Body of pancreas (tissue), 4 donors: ENCODE results near the gene IP6K3. TPM values are rescaled to one million over a fixed set of nuclear protein-coding genes. Genes with fewer than 3 reads are reported as not detected.
A peak's percentile ranks its signal among the peaks of the same experiment; 100 is the strongest.

Experiments used
- ATAC-seq: fragments of 150-250 bp; one replicate; pipeline ENCODE4 v1.9.1; 2016
- DNase-seq, 4 donors: peaks; one replicate each; pipeline ENCODE4 v3.0.0-alpha.2; 2019
- H3K27ac ChIP-seq, 4 donors: fragments of 200-600 bp; sonication (generic); 1 replicate in 3 of 4; 2 replicates in 1 of 4; pipeline versions ENCODE4 v1.5.1 to v1.6.1; 2016 to 2019; ENCODE audit warnings: mild to moderate bottlenecking in 1 of 4, mixed read lengths in 1 of 4, moderate library complexity in 1 of 4
- H3K27me3 ChIP-seq, 2 donors: fragments of 200-600 bp; sonication (generic); one replicate each; pipeline ENCODE4 v1.6.0; 2016; ENCODE audit warnings: mild to moderate bottlenecking in 1 of 2
- H3K36me3 ChIP-seq, 2 donors: fragments of 200-600 bp; sonication (generic); replicated peaks in 1 of 2; 2 replicates each; pipeline ENCODE4 v1.5.1; 2016; ENCODE audit warnings: low read depth in 2 of 2; ENCODE audit not compliant: insufficient read depth in 1 of 2
- H3K4me1 ChIP-seq: fragments of 200-600 bp; sonication (generic); one replicate; pipeline ENCODE4 v1.6.0; 2016
- H3K4me3 ChIP-seq, 2 donors: fragments of 200-600 bp; sonication (generic); 1 replicate in 1 of 2; 2 replicates in 1 of 2; pipeline ENCODE4 v1.5.1; 2016 to 2019
- H3K9me3 ChIP-seq, 3 donors: fragments of 200-600 bp; sonication (generic); 1 replicate in 2 of 3; 2 replicates in 1 of 3; pipeline ENCODE4 v1.5.1; 2016
- POLR2A ChIP-seq, 3 donors: fragments of 450-650 bp; IDR thresholded peaks; one replicate each; pipeline ENCODE4 v1.6.1; 2016; ENCODE audit warnings: antibody characterized with exemption in 3 of 3, mild to moderate bottlenecking in 2 of 3
- WGBS, 2 donors: methylation state at CpG; one replicate each; pipeline ENCODE4 v1.1.5; 2017; 5-methylcytosine and 5-hydroxymethylcytosine counted together
- intact Hi-C: fragments of 100-400 bp; cut with DNase I; formaldehyde crosslinking; loops from one replicate; pipeline ENCODE4 v1.15.1; 2023
- total RNA-seq, 2 donors: library from RNA; depleted of rRNA; stranded (reverse); fragments of >200 nt; gene quantifications; one replicate each; pipeline ENCODE4 v1.1.0, GENCODE V29; 2016
- TF ChIP-seq, protein P1 (sequence below), 7 experiments: fragments of 450-650 bp in 4 of 7; fragments of 200-600 bp in 3 of 7; sonication (generic) in 3 of 7; IDR thresholded peaks; one replicate each; pipeline ENCODE4 v1.5.1; 2016 to 2019; ENCODE audit warnings: antibody characterized with exemption in 7 of 7

The IP6K3 gene
- total RNA-seq, 2 donors from 2014 or later, result not detected

DNA sequence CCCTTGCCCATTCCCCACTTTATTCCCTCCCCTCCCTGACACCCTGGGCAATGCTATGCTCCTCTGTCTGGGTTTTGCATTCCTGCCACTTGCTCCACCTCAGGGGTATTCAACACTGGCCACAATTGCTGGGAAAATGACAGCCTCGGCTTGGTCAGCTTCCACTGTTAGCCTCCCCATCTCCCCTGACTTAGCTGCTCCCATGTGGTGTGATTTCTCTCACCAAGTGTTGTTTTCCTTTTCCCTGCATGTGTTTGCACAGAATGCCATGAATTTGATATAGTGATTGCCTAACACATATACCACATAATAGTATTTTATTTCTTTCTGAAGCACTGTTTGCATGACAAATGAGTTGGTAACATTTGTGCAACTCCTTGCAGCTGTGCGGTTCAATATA lies 43.7 kb upstream of the IP6K3 start:
- Histone ChIP-seq H3K36me3 (no peaks in the 10 kb centered on the region), H3K27ac (no peak overlapping the region), H3K4me1 (peaks cover 32% of the 10 kb centered on the region), H3K27me3 (no peaks in the 10 kb centered on the region), H3K9me3 (no peaks in the 10 kb centered on the region), H3K4me3 (no peak overlapping the region)
- 68 to 69% methylated on average over 2 of the region's 2 CpGs for WGBS, 2 donors
- DNase-seq (no peak), ATAC-seq (no peak)
- intact Hi-C loops, result no loop called here
- no peak for TF ChIP-seq POLR2A (IDR thresholded peaks at IDR 0.05)
- TF ChIP-seq, protein P1, sequence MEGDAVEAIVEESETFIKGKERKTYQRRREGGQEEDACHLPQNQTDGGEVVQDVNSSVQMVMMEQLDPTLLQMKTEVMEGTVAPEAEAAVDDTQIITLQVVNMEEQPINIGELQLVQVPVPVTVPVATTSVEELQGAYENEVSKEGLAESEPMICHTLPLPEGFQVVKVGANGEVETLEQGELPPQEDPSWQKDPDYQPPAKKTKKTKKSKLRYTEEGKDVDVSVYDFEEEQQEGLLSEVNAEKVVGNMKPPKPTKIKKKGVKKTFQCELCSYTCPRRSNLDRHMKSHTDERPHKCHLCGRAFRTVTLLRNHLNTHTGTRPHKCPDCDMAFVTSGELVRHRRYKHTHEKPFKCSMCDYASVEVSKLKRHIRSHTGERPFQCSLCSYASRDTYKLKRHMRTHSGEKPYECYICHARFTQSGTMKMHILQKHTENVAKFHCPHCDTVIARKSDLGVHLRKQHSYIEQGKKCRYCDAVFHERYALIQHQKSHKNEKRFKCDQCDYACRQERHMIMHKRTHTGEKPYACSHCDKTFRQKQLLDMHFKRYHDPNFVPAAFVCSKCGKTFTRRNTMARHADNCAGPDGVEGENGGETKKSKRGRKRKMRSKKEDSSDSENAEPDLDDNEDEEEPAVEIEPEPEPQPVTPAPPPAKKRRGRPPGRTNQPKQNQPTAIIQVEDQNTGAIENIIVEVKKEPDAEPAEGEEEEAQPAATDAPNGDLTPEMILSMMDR (IDR thresholded peaks at IDR 0.05), result no peak

DNA sequence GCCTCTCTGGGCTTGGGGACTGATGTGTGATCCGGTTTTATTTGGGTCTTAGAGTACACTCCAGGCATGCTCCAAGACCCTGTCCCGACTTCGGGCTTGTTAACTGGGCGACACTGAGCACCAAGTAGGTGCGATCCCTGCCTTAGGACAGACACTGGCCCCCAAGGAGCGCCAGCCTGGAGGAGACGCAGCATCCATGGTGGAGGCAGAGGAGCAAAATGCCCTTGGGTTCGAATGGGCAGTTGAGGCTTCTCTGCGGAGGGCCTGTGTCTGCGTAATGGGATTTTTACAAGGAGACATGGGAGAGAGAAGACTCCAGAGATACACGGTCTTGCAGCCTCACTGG lies 42.8 kb upstream of the IP6K3 start:
- H3K27me3 ChIP-seq, result no peaks in the 10 kb centered on the region
- ATAC-seq (no peak), DNase-seq (no peak)
- peak overlapping the region in 2 of 4 donors; percentile 91 to 94 for H3K27ac ChIP-seq
- H3K4me3 ChIP-seq, result no peak overlapping the region
- 90 to 94% methylated on average over 11 of the region's 11 CpGs for WGBS, 2 donors
- intact Hi-C loops, result no loop called here
- no peaks in the 10 kb centered on the region for H3K9me3 ChIP-seq
- peaks cover 0 to 1% of the 10 kb centered on the region in 2 donors for H3K36me3 ChIP-seq
- peaks cover 38% of the 10 kb centered on the region for H3K4me1 ChIP-seq
- TF ChIP-seq, protein P1 (IDR thresholded peaks at IDR 0.05), result no peak
- no peak for TF ChIP-seq POLR2A (IDR thresholded peaks at IDR 0.05)

DNA sequence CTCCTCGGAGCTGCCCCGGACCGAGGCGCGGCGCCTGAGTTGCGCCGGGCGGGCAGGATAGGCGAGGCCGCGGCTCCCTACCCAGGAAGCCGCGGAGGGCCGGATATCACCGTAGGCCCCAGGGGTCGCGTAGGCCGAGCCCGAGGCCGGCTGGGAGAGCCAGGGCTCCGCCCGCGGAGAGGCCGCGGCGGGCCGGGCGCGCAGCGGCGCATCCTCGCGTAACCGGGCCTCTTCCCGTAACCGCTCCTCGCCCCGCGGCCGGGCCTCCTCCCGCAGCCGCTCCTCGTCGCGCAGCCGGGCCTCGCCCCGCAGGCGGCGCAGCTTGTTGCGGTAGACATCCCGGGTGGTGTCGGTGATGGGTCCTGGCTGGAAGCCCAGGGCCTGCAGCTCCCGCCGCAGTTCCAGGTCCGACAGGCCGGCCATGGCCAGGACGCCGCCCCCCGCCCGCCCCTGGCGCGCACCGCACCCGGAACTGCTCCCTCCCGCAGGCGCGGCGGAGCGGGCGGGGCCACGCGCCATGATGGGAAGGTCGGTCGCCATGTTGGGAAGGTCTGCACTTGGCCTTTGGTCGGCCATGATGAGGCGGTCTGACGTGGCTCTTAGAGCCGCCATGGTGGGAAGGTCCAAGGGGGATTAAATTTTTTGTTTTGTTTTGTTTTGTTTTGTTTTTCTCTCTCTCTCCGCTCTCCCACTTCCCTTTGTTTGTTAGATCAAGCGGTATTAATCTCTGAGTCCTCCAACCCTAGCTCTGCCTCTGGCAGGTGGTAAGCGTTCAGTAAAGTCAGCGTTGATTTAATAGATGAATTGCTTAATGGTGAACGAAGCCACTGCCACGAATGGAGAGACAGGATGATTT lies 42.2 kb upstream of the IP6K3 start, which contains the start of gene LEMD2:
Gene LEMD2, minus strand, starts transcription at position 437 of the 856 bp plus-strand sequence. Its CDS starts 14 bp downstream, at position 423.
- Histone ChIP-seq H3K36me3 (peaks cover 2 to 5% of the 10 kb centered on the region in 2 donors), H3K9me3 (no peaks in the 10 kb centered on the region), H3K27ac (peak within 1 kb of the TSS; percentile 86 to 94 (median 90)), H3K27me3 (no peaks in the 10 kb centered on the region), H3K4me3 (peak within 1 kb of the TSS; percentile 60 to 83), H3K4me1 (peaks cover 38% of the 10 kb centered on the region)
- ATAC-seq, result peak; percentile 97
- intact Hi-C loops, result no loop called here
- TF ChIP-seq, protein P1 (IDR thresholded peaks at IDR 0.05), result peak in 2 of 7 experiments; percentile 0 to 16
- peak; percentile 73 to 83 (median 79) for TF ChIP-seq POLR2A (IDR thresholded peaks at IDR 0.05)
- peak; percentile 93 to 95 (median 94) for DNase-seq
- 4 to 10% methylated on average over 28 to 59 of the region's 86 CpGs for WGBS, 2 donors

DNA sequence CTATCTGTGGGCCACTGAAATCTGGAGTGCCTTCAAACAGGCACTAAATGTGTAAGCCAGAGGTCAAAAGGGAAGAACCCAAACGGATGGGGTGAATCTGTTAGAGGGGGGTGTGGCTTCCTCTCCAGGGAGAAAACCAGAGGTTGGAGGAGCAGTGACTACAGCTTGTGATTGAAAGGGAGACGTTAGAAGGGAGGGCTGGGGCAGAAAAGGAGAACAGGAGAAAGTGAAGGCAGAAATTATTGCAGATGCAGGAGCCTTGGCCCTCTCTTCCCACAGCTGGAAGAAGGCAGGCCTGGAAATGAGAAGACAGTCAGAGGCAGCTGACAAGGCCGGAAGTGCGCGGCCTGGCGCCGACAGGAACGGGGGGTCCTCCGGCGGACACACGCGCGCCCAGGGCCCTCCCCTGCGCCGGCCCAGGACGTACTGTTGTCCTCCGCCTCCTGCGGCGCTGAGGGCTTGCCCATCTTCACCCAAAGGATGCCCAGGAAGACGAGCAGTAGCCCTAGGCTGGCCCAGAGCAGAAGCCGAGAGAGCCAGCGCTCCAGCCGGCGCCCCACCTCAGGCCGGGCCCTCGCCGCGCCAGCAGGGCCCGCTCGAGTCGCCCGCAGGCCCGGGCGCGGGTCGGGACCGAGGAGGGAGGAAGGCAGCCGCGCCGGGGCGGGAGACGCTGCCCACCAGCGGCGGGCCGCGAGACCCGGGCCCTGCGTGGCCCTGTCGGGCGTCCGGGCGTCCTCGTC lies 41.4 kb upstream of the IP6K3 start:
- peak; percentile 41 for ATAC-seq
- Histone ChIP-seq H3K27ac (peak overlapping the region; percentile 86 to 94 (median 90)), H3K27me3 (no peaks in the 10 kb centered on the region), H3K4me1 (peaks cover 38% of the 10 kb centered on the region), H3K4me3 (peak overlapping the region; percentile 60 to 83), H3K9me3 (no peaks in the 10 kb centered on the region), H3K36me3 (peaks cover 8 to 11% of the 10 kb centered on the region in 2 donors)
- DNase-seq, result peak; percentile 43 to 72 (median 65)
- peak; percentile 17 to 68 (median 44) for TF ChIP-seq POLR2A (IDR thresholded peaks at IDR 0.05)
- TF ChIP-seq, protein P1 (IDR thresholded peaks at IDR 0.05), result peak in 1 of 7 experiments; percentile 7
- intact Hi-C loops, result no loop called here
- WGBS, 2 donors, result 0 to 1% methylated on average over 9 to 43 of the region's 53 CpGs
